Measurements from ENCODE around the gene TSPEAR. TPM values are rescaled to one million over a fixed set of nuclear protein-coding genes. Genes with fewer than 3 reads are reported as not detected.
"Not testable (repeated sequence)": the region's sequence is repeated elsewhere in the genome, so short reads cannot be mapped to it uniquely, and the experiment has no call there.

TSPEAR gene
- total and polyA plus RNA-seq, 4 donors, result 0.24 to 0.66 (median 0.33) TPM; not detected in 1

DNA sequence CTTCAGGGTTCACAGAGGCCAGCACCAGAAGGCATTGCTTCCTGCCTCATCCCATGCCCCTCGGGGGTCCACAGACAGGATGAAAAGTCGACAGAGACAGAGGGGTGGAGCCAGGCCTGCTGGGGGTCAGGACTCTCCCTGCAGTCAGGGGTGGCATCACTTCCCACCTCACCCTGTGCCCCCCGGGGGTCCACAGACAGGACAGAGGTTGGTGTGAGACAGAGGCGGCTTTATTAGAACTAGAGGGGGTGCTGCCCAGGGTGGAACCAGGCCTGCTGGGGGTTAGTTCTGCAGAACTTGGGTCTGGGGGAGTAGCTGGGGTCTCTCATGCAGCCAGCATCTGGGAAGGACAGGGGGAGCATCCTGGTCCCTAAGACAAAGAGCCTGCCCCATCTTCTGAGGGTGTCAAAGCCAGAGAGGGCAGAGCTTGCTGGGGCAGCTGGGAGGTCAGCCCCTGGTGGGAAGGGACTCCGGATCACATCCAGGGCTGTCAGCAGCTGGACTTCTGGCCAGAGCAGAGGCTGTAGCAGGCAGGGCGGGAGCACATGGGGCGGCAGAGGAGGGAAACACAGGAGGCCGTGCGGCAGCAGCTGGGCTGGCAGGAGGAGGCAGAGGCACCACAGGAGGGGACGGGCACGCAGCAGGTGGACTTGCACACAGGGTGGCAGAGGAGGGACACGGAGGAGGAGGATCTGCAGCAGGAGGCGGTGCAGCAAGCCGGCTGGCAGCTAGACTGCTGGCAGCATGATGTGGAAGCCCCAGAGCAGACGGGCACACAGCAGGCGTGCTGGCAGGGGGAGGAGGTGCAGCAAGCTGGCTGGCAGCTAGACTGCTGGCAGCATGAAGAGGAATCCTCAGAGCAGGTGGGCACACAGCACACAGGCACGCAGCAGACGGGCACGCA, 120.2 kb downstream of the TSPEAR start:
- H3K9me3 ChIP-seq (ENCODE audit: control insufficient read depth, insufficient read depth, low read length); H3K4me1 ChIP-seq (ENCODE audit: control insufficient read depth, insufficient read depth, low read length); H3K36me3 ChIP-seq (ENCODE audit: control insufficient read depth, insufficient read depth, low read length); H3K27me3 ChIP-seq (ENCODE audit: control insufficient read depth, insufficient read depth, low read length); H3K4me3 ChIP-seq (ENCODE audit: low read depth, low read length); H3K27ac ChIP-seq (ENCODE audit: low read depth, low read length): not testable (repeated sequence)
- 66% methylated on average over 8 of the region's 19 CpGs for WGBS (ENCODE audit: insufficient coverage)
- DNase-seq (ENCODE audit: low read depth in 4 of 6, low spot score in 6 of 6), result peak in 1 of 6 donors; percentile 22

DNA sequence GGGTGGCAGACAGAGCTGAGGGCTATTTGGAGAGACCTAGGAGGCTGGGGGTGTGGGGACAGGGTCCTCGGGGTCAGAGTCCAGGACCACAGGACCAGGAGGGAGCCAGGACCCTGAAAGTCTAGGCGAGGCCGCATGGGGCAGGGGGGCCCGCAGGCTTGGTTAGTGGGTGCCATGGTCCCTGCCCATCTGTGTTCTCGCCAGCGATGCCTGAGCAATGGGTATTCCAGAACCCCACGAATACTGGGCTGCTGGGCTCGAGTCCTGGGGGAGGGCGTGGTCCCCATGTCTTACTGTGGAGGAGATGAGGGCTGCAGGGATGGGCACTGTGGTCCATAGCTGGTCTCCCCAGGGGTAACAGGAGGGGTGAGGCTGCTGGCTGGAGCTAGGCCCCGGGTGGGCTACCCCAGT, 121.1 kb downstream of the TSPEAR start:
- 68% methylated on average over 8 of the region's 10 CpGs for WGBS (ENCODE audit: insufficient coverage)
- Histone ChIP-seq H3K4me1 (ENCODE audit: control insufficient read depth, insufficient read depth, low read length) (peaks cover 6% of the 10 kb centered on the region), H3K36me3 (ENCODE audit: control insufficient read depth, insufficient read depth, low read length) (no peaks in the 10 kb centered on the region), H3K4me3 (ENCODE audit: low read depth, low read length) (no peak overlapping the region), H3K27me3 (ENCODE audit: control insufficient read depth, insufficient read depth, low read length) (peaks cover 3% of the 10 kb centered on the region), H3K27ac (ENCODE audit: low read depth, low read length) (no peak overlapping the region), H3K9me3 (ENCODE audit: control insufficient read depth, insufficient read depth, low read length) (no peaks in the 10 kb centered on the region)
- DNase-seq (ENCODE audit: low read depth in 4 of 6, low spot score in 6 of 6), result no peak

DNA sequence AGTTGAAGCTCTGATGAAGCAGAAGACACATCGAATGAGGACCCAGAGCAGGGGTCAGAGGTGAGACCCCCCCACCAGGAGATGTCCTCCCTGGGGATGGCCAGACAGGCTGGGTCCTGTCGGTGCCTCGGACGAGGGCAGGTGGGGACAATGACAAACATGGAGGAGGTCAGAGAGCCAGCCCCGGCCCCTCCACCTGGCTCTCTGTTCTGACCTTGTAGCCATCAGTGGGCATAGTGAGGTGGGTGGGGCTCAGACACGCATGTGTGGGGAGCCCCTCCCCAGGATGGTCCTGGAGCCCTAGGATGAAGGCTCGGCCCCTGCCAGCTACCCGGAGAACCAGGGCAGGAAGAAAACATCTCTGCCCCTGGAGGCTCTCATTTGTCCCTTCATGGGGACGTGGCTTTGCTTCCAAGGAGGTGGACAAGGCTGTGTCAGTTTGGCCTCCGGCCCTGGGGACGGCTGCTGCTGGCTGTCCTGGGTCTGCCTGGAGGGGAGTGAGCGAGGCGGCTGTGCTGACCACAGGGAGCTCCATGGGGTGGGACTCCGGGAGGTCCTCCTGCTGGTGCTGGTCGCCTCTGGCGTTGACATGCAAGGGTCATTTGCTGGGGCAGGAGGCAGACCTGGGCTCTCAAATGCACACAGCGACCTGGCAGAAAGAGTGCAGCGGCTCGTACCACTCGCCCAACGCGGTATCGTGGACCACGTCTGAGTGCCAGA, 121.6 kb downstream of the TSPEAR start:
- Histone ChIP-seq H3K4me3 (ENCODE audit: low read depth, low read length) (no peak overlapping the region), H3K36me3 (ENCODE audit: control insufficient read depth, insufficient read depth, low read length) (no peaks in the 10 kb centered on the region), H3K9me3 (ENCODE audit: control insufficient read depth, insufficient read depth, low read length) (no peaks in the 10 kb centered on the region), H3K27ac (ENCODE audit: low read depth, low read length) (no peak overlapping the region), H3K27me3 (ENCODE audit: control insufficient read depth, insufficient read depth, low read length) (peaks cover 7% of the 10 kb centered on the region), H3K4me1 (ENCODE audit: control insufficient read depth, insufficient read depth, low read length) (peaks cover 6% of the 10 kb centered on the region)
- WGBS (ENCODE audit: insufficient coverage), result 82% methylated on average over 23 of the region's 24 CpGs
- DNase-seq (ENCODE audit: low read depth in 4 of 6, low spot score in 6 of 6), result no peak

DNA sequence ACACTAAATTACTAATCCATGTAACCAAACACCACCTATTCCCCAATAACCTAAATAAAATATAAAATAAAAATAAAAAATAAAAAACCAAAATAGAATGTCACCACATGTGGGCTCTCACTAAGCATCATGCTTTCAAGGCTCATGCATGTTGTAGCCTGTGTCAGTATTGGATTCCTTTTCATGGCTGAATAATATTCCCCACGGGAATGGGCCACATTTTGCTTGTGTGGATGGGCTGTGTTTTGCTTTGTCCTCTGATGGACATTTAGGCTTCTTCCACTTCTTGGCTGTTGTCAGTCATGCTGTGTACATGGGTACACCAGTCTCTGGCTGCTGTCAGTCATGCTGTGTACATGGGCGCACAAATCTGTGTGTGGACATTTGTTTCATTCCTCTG, 122.3 kb downstream of the TSPEAR start:
- WGBS (ENCODE audit: insufficient coverage), result 100% methylated on average over 2 of the region's 2 CpGs
- no peaks in the 10 kb centered on the region for H3K36me3 ChIP-seq (ENCODE audit: control insufficient read depth, insufficient read depth, low read length)
- DNase-seq (ENCODE audit: low read depth in 4 of 6, low spot score in 6 of 6), result no peak
- no peak overlapping the region for H3K27ac ChIP-seq (ENCODE audit: low read depth, low read length)
- H3K4me3 ChIP-seq (ENCODE audit: low read depth, low read length), result no peak overlapping the region
- peaks cover 6% of the 10 kb centered on the region for H3K4me1 ChIP-seq (ENCODE audit: control insufficient read depth, insufficient read depth, low read length)
- peaks cover 7% of the 10 kb centered on the region for H3K27me3 ChIP-seq (ENCODE audit: control insufficient read depth, insufficient read depth, low read length)
- H3K9me3 ChIP-seq (ENCODE audit: control insufficient read depth, insufficient read depth, low read length), result no peaks in the 10 kb centered on the region

DNA sequence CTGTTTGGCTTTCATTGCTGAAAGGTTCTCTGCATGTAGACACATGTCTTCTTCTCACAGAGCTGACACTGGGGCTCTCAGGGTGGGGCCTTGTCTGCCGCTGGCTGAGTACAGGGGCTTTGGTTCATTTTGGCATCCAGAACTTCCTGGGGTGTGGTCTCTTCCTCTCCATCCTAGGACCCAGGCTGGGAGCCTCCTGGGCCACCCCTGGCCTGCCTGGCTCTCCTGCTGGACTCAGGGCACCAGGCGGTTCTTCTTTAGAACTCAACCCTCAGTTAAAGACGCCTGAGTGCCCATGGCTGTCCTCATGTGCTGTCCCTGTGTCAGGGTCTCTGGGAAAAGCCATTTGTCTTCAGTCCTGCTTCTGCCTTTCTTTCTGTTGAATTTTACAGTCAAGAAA, 125.5 kb downstream of the TSPEAR start:
- no peaks in the 10 kb centered on the region for H3K4me1 ChIP-seq (ENCODE audit: control insufficient read depth, insufficient read depth, low read length)
- no peak overlapping the region for H3K4me3 ChIP-seq (ENCODE audit: low read depth, low read length)
- no peak overlapping the region for H3K27ac ChIP-seq (ENCODE audit: low read depth, low read length)
- WGBS (ENCODE audit: insufficient coverage), result 85% methylated on average over 3 of the region's 3 CpGs
- no peak for DNase-seq (ENCODE audit: low read depth in 4 of 6, low spot score in 6 of 6)
- H3K9me3 ChIP-seq (ENCODE audit: control insufficient read depth, insufficient read depth, low read length), result no peaks in the 10 kb centered on the region
- no peaks in the 10 kb centered on the region for H3K36me3 ChIP-seq (ENCODE audit: control insufficient read depth, insufficient read depth, low read length)
- peaks cover 7% of the 10 kb centered on the region for H3K27me3 ChIP-seq (ENCODE audit: control insufficient read depth, insufficient read depth, low read length)

GRCh38 chr21:44583800-44584147, 127.6 kb downstream of the TSPEAR start:
- Histone ChIP-seq H3K4me1 (ENCODE audit: control insufficient read depth, insufficient read depth, low read length) (no peaks in the 10 kb centered on the region), H3K27me3 (ENCODE audit: control insufficient read depth, insufficient read depth, low read length) (peaks cover 7% of the 10 kb centered on the region), H3K36me3 (ENCODE audit: control insufficient read depth, insufficient read depth, low read length) (no peaks in the 10 kb centered on the region), H3K27ac (ENCODE audit: low read depth, low read length) (no peak overlapping the region), H3K4me3 (ENCODE audit: low read depth, low read length) (no peak overlapping the region), H3K9me3 (ENCODE audit: control insufficient read depth, insufficient read depth, low read length) (no peaks in the 10 kb centered on the region)
- no peak for DNase-seq (ENCODE audit: low read depth in 4 of 6, low spot score in 6 of 6)
- WGBS (ENCODE audit: insufficient coverage), result 87% methylated on average over 3 of the region's 6 CpGs

- peak in 5 of 6 donors; percentile 9 to 79 (median 20) for DNase-seq (ENCODE audit: low read depth in 4 of 6, low spot score in 6 of 6)
- H3K27me3 ChIP-seq (ENCODE audit: control insufficient read depth, insufficient read depth, low read length), result peaks cover 7% of the 10 kb centered on the region
- 0% methylated on average over 3 of the region's 11 CpGs for WGBS (ENCODE audit: insufficient coverage)
- H3K9me3 ChIP-seq (ENCODE audit: control insufficient read depth, insufficient read depth, low read length), result no peaks in the 10 kb centered on the region
- H3K4me3 ChIP-seq (ENCODE audit: low read depth, low read length), result no peak overlapping the region
- no peak overlapping the region for H3K27ac ChIP-seq (ENCODE audit: low read depth, low read length)
- no peaks in the 10 kb centered on the region for H3K4me1 ChIP-seq (ENCODE audit: control insufficient read depth, insufficient read depth, low read length)
- H3K36me3 ChIP-seq (ENCODE audit: control insufficient read depth, insufficient read depth, low read length), result no peaks in the 10 kb centered on the region
These were observed 128.1 kb downstream of the TSPEAR start for GRCh38 chr21:44583089-44583799.

GRCh38 chr21:44582055-44582454, 129.3 kb downstream of the TSPEAR start:
- DNase-seq (ENCODE audit: low read depth in 4 of 6, low spot score in 6 of 6), result no peak
- no peak overlapping the region for H3K4me3 ChIP-seq (ENCODE audit: low read depth, low read length)
- peaks cover 3% of the 10 kb centered on the region for H3K9me3 ChIP-seq (ENCODE audit: control insufficient read depth, insufficient read depth, low read length)
- WGBS (ENCODE audit: insufficient coverage), result 83% methylated on average over 12 of the region's 15 CpGs
- no peaks in the 10 kb centered on the region for H3K4me1 ChIP-seq (ENCODE audit: control insufficient read depth, insufficient read depth, low read length)
- no peak overlapping the region for H3K27ac ChIP-seq (ENCODE audit: low read depth, low read length)
- no peaks in the 10 kb centered on the region for H3K36me3 ChIP-seq (ENCODE audit: control insufficient read depth, insufficient read depth, low read length)
- H3K27me3 ChIP-seq (ENCODE audit: control insufficient read depth, insufficient read depth, low read length), result peaks cover 7% of the 10 kb centered on the region

GRCh38 chr21:44581158-44581557, 130.2 kb downstream of the TSPEAR start:
- 100% methylated on average over 1 of the region's 3 CpGs for WGBS (ENCODE audit: insufficient coverage)
- Histone ChIP-seq H3K9me3 (ENCODE audit: control insufficient read depth, insufficient read depth, low read length) (peaks cover 4% of the 10 kb centered on the region), H3K27me3 (ENCODE audit: control insufficient read depth, insufficient read depth, low read length) (peaks cover 7% of the 10 kb centered on the region), H3K4me3 (ENCODE audit: low read depth, low read length) (no peak overlapping the region), H3K4me1 (ENCODE audit: control insufficient read depth, insufficient read depth, low read length) (no peaks in the 10 kb centered on the region), H3K27ac (ENCODE audit: low read depth, low read length) (no peak overlapping the region), H3K36me3 (ENCODE audit: control insufficient read depth, insufficient read depth, low read length) (no peaks in the 10 kb centered on the region)
- no peak for DNase-seq (ENCODE audit: low read depth in 4 of 6, low spot score in 6 of 6)
